HCT116 (cell line): ENCODE data around the gene CHPT1.

ENCODE experiments used
- POLR2A ChIP-seq: IDR thresholded peaks from 2 replicates; pipeline ENCODE4 v1.7.0; 2011; ENCODE audit warnings: borderline replicate concordance; ENCODE audit not compliant: insufficient read depth, insufficient read length; ENCODE audit errors: extremely low read depth
- RAD21 ChIP-seq: IDR thresholded peaks from 2 replicates; pipeline ENCODE4 v1.6.1; 2012; ENCODE audit warnings: low read depth, mild to moderate bottlenecking
- TF ChIP-seq, protein P1 (sequence below): IDR thresholded peaks from 2 replicates; pipeline ENCODE4 v1.6.1; 2012
- TF ChIP-seq, protein P2 (sequence below), 3 experiments: fragments of 200-600 bp in 1 of 3; sonication (generic) in 1 of 3; IDR thresholded peaks in 2 of 3; conservative IDR thresholded peaks in 1 of 3; 2 replicates each; pipeline ENCODE4 v1.5.1; 2012 to 2017; ENCODE audit warnings: low read depth in 2 of 3, low read length in 2 of 3, antibody characterized with exemption in 1 of 3, borderline replicate concordance in 1 of 3, control low read depth in 1 of 3, mild to moderate bottlenecking in 1 of 3, mixed read lengths in 1 of 3, mixed run types in 1 of 3, moderate library complexity in 1 of 3; ENCODE audit not compliant: insufficient read depth in 1 of 3

DNA sequence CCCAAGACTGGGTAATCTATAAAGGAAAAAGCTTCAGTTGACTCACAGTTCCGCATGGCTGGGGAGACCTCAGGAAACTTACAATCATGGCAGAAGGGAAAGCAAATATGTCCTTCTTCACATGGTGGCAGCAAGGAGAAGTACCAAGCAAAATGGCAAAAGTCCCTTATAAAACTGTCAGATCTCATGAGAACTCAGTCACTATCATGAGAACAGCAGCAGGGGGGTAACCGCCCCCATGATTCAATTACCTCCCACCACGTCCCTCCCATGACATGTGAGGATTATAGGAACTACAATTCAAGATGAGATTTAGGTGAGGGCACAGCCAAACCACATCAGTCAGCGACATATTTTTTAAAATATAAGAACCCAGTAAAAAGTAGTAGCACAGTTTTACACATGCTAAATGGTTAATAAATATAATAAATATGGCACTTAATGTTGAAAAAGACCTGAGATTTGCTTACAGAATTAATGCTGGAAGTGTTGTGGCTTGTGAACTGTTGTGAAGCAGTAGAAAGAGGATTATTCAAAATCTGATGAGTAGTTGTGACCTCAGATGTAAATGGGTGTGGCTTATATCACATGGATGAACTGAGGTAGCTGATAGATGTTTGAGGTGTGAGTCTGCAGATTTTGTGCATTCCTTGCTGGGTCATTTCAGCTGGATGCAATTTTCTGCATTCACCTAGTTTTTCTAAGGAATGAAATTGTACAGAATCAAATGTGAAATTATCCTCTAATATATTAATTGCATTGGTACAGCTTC lies 46.9 kb upstream of the CHPT1 start:
- TF ChIP-seq, protein P1, sequence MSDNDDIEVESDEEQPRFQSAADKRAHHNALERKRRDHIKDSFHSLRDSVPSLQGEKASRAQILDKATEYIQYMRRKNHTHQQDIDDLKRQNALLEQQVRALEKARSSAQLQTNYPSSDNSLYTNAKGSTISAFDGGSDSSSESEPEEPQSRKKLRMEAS: no peak
- TF ChIP-seq RAD21: no peak
- TF ChIP-seq, protein P2, sequence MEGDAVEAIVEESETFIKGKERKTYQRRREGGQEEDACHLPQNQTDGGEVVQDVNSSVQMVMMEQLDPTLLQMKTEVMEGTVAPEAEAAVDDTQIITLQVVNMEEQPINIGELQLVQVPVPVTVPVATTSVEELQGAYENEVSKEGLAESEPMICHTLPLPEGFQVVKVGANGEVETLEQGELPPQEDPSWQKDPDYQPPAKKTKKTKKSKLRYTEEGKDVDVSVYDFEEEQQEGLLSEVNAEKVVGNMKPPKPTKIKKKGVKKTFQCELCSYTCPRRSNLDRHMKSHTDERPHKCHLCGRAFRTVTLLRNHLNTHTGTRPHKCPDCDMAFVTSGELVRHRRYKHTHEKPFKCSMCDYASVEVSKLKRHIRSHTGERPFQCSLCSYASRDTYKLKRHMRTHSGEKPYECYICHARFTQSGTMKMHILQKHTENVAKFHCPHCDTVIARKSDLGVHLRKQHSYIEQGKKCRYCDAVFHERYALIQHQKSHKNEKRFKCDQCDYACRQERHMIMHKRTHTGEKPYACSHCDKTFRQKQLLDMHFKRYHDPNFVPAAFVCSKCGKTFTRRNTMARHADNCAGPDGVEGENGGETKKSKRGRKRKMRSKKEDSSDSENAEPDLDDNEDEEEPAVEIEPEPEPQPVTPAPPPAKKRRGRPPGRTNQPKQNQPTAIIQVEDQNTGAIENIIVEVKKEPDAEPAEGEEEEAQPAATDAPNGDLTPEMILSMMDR (IDR thresholded peaks at IDR 0.05 in 2 of 3, conservative IDR thresholded peaks at IDR 0.05 in 1 of 3; ENCODE audit: borderline replicate concordance in 1 of 3, insufficient read depth in 1 of 3, low read depth in 2 of 3, low read length in 2 of 3): no peak
- TF ChIP-seq POLR2A: no peak
